HFFc6 (cell line): ENCODE data around the gene AP4M1. TPM values are rescaled to one million over a fixed set of nuclear protein-coding genes. Genes with fewer than 3 reads are reported as not detected.
A peak's percentile ranks its signal among the peaks of the same experiment; 100 is the strongest.

Experiments
- DNase-seq: peaks from one replicate; pipeline ENCODE4 v3.0.0-alpha.2; 2018
- H3K27ac Mint-ChIP-seq: 2 replicates; pipeline ENCODE4 v1.8.0; 2020; ENCODE audit warnings: mild to moderate bottlenecking, mixed read lengths
- H3K27me3 Mint-ChIP-seq: 2 replicates; pipeline ENCODE4 v1.8.0; 2021; ENCODE audit warnings: mild to moderate bottlenecking, moderate library complexity, mixed read lengths; ENCODE audit not compliant: insufficient read depth
- H3K36me3 Mint-ChIP-seq: 2 replicates; pipeline ENCODE4 v1.8.0; 2021; ENCODE audit warnings: low read depth, mixed read lengths
- H3K4me1 Mint-ChIP-seq: 2 replicates; pipeline ENCODE4 v1.8.0; 2020; ENCODE audit warnings: low read depth, mixed read lengths
- H3K4me3 Mint-ChIP-seq: 2 replicates; pipeline ENCODE4 v1.8.0; 2020; ENCODE audit warnings: mild to moderate bottlenecking, moderate library complexity, mixed read lengths
- H3K9me3 Mint-ChIP-seq: 2 replicates; pipeline ENCODE4 v1.8.0; 2020; ENCODE audit warnings: mild to moderate bottlenecking, mixed read lengths
- CTCF ChIP-seq: fragments of 200-600 bp; sonication (generic); IDR thresholded peaks from 2 replicates; pipeline ENCODE4 v1.5.0; 2021; ENCODE audit warnings: antibody characterized with exemption, mild to moderate bottlenecking
- total RNA-seq, 6 experiments: library from RNA; stranded (reverse); fragmentation: NEBNext Ultra II Directional; extraction: Animal tissue kit (Norgen Biotek cat#: 25700); gene quantifications; 2 replicates in 1 of 6; 3 replicates in 5 of 6; pipeline ENCODE4 v1.2.3, GENCODE V29; 2021

The AP4M1 gene
- total RNA-seq, 6 experiments from 2014 or later = 20.2 to 24.5 (median 21.9) TPM

- H3K36me3 Mint-ChIP-seq = peaks cover 27% of the 10 kb centered on the region
- no peak overlapping the region for H3K27ac Mint-ChIP-seq
- no peaks in the 10 kb centered on the region for H3K9me3 Mint-ChIP-seq
- TF ChIP-seq CTCF = peak; percentile 27; the same call in 1 of the 2 replicates
- H3K4me1 Mint-ChIP-seq = no peaks in the 10 kb centered on the region
- H3K27me3 Mint-ChIP-seq = no peaks in the 10 kb centered on the region
- H3K4me3 Mint-ChIP-seq = no peak overlapping the region
- DNase-seq = no peak
Observed at GRCh38 chr7:100109521-100110163, 8.2 kb downstream of the AP4M1 start.

GRCh38 chr7:100111156-100111555, 9.7 kb downstream of the AP4M1 start:
- no peaks in the 10 kb centered on the region for H3K4me1 Mint-ChIP-seq
- H3K4me3 Mint-ChIP-seq = no peak overlapping the region
- no peak overlapping the region for H3K27ac Mint-ChIP-seq
- peaks cover 32% of the 10 kb centered on the region for H3K36me3 Mint-ChIP-seq
- DNase-seq = no peak
- H3K9me3 Mint-ChIP-seq = no peaks in the 10 kb centered on the region
- no peaks in the 10 kb centered on the region for H3K27me3 Mint-ChIP-seq
- no peak for TF ChIP-seq CTCF

- no peak overlapping the region for H3K4me3 Mint-ChIP-seq
Observed at GRCh38 chr7:100111914-100112313, 10.5 kb downstream of the AP4M1 start.

GRCh38 chr7:100115026-100115425, 13.6 kb downstream of the AP4M1 start:
- DNase-seq = no peak
- no peak overlapping the region for H3K27ac Mint-ChIP-seq
- no peaks in the 10 kb centered on the region; the same call in 1 of the 2 replicates for H3K27me3 Mint-ChIP-seq
- TF ChIP-seq CTCF = no peak
- H3K36me3 Mint-ChIP-seq = peaks cover 29% of the 10 kb centered on the region
- H3K4me1 Mint-ChIP-seq = peaks cover under 1% of the 10 kb centered on the region; the same call in 1 of the 2 replicates
- H3K4me3 Mint-ChIP-seq = no peak overlapping the region
- H3K9me3 Mint-ChIP-seq = no peaks in the 10 kb centered on the region

More at GRCh38 chr7:100111914-100112313, 10.5 kb downstream of the AP4M1 start:
- no peak for DNase-seq
- H3K27ac Mint-ChIP-seq = no peak overlapping the region
- no peaks in the 10 kb centered on the region for H3K27me3 Mint-ChIP-seq
- no peaks in the 10 kb centered on the region for H3K4me1 Mint-ChIP-seq
- TF ChIP-seq CTCF = peak; percentile 20; the same call in 1 of the 2 replicates
- H3K36me3 Mint-ChIP-seq = peaks cover 28% of the 10 kb centered on the region
- H3K9me3 Mint-ChIP-seq = no peaks in the 10 kb centered on the region

- H3K9me3 Mint-ChIP-seq = no peaks in the 10 kb centered on the region
- peak overlapping the region; percentile 98 for H3K27ac Mint-ChIP-seq
- H3K4me1 Mint-ChIP-seq = peaks cover 8% of the 10 kb centered on the region
- H3K36me3 Mint-ChIP-seq = peaks cover 27% of the 10 kb centered on the region
- peak overlapping the region; percentile 97 for H3K4me3 Mint-ChIP-seq
- no peak for TF ChIP-seq CTCF
- no peaks in the 10 kb centered on the region; the same call in 1 of the 2 replicates for H3K27me3 Mint-ChIP-seq
- no peak for DNase-seq
Observed at GRCh38 chr7:100118388-100119071, 17.1 kb downstream of the AP4M1 start.
